Measurements from ENCODE around the gene VAV2.

DNA sequence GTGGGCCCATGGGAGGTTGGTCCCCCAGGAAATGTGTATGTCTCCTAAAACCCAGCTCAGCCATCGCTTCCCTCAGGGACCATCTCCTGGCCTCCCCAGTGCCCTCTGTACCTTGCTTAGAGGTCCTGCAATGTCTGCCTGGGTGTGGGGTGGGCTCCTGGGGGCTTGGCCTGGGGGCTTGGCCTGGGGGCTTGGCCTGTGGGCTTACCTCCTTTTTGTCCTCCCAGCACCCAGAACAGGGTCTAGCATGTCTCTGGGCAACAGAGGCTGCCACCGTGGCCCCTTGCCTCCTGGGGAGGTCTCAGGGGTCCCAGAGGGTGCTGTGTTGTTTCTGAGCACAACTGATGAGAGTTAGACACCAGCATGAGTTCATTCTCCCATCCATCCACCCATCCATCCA lies 10.7 kb upstream of the VAV2 start:
- TF ChIP-seq GABPA (IDR thresholded peaks at IDR 0.05; ENCODE audit: low read depth) (no peak), TAF1 (IDR thresholded peaks at IDR 0.05; ENCODE audit: borderline replicate concordance, low read depth, low read length) (no peak), FOXM1 (IDR thresholded peaks at IDR 0.05; ENCODE audit: low read depth) (no peak), RAD21 (IDR thresholded peaks at IDR 0.05; ENCODE audit: low read length) (no peak), RFX5 (IDR thresholded peaks at IDR 0.05; ENCODE audit: low read length) (no peak), EP300 (IDR thresholded peaks at IDR 0.05; ENCODE audit: borderline replicate concordance in 1 of 2, low read depth in 1 of 2, low read length in 1 of 2) (no peak), CHD2 (IDR thresholded peaks at IDR 0.05; ENCODE audit: low read length, partially characterized antibody) (no peak), POLR2AphosphoS5 (IDR thresholded peaks at IDR 0.05; ENCODE audit: low read depth, low read length) (no peak), GATA2 (CRISPR knock-in tag; IDR thresholded peaks at IDR 0.05) (no peak), MXI1 (IDR thresholded peaks at IDR 0.05; ENCODE audit: low read depth, low read length) (no peak), SIN3A (IDR thresholded peaks at IDR 0.05; ENCODE audit: borderline replicate concordance, low read depth, low read length) (no peak), TEAD4 (IDR thresholded peaks at IDR 0.05; ENCODE audit: borderline replicate concordance, insufficient read depth) (no peak)
- TF ChIP-seq, protein P1, sequence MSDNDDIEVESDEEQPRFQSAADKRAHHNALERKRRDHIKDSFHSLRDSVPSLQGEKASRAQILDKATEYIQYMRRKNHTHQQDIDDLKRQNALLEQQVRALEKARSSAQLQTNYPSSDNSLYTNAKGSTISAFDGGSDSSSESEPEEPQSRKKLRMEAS (IDR thresholded peaks at IDR 0.05; ENCODE audit: low read depth), result no peak
- TF ChIP-seq, protein P2, sequence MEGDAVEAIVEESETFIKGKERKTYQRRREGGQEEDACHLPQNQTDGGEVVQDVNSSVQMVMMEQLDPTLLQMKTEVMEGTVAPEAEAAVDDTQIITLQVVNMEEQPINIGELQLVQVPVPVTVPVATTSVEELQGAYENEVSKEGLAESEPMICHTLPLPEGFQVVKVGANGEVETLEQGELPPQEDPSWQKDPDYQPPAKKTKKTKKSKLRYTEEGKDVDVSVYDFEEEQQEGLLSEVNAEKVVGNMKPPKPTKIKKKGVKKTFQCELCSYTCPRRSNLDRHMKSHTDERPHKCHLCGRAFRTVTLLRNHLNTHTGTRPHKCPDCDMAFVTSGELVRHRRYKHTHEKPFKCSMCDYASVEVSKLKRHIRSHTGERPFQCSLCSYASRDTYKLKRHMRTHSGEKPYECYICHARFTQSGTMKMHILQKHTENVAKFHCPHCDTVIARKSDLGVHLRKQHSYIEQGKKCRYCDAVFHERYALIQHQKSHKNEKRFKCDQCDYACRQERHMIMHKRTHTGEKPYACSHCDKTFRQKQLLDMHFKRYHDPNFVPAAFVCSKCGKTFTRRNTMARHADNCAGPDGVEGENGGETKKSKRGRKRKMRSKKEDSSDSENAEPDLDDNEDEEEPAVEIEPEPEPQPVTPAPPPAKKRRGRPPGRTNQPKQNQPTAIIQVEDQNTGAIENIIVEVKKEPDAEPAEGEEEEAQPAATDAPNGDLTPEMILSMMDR (IDR thresholded peaks at IDR 0.05), result no peak

All from SK-N-SH (cell line).